Activated CD8-positive, alpha-beta memory T cell treated with anti-CD3 and anti-CD28 coated beads, Interleukin-2, amount 50 U/mL, for 4 hours (primary cell): ENCODE results near the gene CARD6.
"Not testable (repeated sequence)": the region's sequence is repeated elsewhere in the genome, so short reads cannot be mapped to it uniquely, and the experiment has no call there.

Source experiments
- DNase-seq: peaks from one replicate; pipeline ENCODE4 v3.0.0-alpha.2; 2020

CARD6 gene

GRCh38 chr5:40875958-40876357, 34.8 kb downstream of the CARD6 start:
- DNase-seq: no peak

DNA sequence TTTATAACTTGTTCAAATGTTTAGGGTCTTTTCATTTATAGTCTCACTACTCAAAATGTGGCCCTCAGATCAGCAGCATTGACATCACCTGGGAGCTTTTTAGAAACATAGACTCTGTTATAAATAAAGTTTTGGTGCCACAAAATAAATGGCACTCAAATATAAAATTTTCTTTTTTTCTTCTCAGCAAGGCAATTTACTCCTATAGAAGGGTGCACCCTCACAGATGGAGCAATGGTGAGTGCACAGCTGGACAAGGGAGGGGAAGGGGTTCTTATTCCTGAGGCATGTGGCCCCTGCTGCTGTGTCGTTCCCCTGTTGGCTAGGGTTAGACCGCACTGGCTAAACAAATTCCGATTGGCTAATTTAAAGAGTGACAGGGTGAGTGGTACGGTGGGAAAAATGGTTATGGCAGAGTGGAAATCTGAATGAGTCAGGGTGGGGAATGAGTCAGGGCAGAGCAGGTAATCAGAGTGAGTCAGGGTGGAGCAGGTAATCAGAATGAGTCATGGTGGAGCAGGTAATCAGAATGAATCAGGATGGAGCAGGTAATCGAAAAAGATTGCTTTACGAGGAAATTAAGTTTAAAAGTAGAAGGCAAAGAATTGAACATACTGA, 36.3 kb downstream of the CARD6 start:
- no peak for DNase-seq

DNA sequence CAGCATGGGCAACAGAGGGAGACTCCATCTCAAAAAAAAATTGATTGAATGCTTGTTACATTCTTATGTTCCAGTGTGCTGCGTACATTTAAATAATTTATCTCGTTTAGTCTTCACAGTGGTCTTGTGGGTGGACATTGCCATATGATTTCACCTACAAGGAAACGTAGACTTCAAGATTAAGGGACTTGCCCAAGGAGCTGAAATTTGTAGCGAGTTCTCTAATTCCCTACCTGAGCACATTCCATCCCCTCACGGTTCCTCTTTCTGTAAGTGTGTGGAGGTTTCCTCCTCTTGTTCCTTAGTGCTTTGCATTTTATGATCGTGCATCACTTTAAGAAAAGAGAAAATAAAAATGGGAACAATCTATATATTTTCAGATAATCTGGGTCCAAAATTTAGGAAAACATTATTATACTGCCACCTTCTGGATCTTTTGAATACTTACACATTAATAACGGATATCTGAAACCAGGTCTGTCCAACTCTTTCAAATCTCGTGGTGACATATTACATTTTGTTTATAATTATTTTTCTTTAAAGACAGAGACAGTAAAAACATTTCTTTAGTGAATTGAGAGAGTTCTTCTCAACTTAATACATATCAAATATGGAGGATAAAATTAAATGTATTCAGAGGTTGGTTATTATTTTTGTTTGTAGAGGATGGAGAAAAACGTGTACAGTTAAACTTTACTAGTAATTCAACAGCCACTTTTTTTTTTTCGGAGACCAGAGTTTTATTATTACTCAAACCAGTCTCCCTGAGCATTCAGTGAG, 38.2 kb downstream of the CARD6 start:
- DNase-seq: no peak

GRCh38 chr5:40882291-40882690, 41.1 kb downstream of the CARD6 start:
- no peak for DNase-seq

DNA sequence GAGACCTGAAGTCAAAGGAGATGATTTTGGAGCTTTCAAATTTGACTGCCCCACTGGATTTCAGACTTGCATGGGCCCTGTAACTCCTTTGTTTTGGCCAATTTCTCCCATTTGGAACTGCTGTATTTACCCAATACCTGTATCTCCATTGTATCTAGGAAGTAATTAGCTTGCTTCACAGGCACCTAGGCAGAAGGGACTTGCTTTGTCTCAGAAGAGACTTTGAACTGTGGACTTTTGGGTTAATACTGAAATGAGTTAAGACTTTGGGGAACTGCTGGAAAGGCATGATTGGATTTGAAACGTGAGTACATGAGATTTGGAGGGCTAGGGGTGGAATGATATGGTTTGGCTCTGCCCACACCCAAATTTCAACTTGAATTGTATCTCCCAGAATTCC, 41.9 kb downstream of the CARD6 start:
- DNase-seq: not testable (repeated sequence)

DNA sequence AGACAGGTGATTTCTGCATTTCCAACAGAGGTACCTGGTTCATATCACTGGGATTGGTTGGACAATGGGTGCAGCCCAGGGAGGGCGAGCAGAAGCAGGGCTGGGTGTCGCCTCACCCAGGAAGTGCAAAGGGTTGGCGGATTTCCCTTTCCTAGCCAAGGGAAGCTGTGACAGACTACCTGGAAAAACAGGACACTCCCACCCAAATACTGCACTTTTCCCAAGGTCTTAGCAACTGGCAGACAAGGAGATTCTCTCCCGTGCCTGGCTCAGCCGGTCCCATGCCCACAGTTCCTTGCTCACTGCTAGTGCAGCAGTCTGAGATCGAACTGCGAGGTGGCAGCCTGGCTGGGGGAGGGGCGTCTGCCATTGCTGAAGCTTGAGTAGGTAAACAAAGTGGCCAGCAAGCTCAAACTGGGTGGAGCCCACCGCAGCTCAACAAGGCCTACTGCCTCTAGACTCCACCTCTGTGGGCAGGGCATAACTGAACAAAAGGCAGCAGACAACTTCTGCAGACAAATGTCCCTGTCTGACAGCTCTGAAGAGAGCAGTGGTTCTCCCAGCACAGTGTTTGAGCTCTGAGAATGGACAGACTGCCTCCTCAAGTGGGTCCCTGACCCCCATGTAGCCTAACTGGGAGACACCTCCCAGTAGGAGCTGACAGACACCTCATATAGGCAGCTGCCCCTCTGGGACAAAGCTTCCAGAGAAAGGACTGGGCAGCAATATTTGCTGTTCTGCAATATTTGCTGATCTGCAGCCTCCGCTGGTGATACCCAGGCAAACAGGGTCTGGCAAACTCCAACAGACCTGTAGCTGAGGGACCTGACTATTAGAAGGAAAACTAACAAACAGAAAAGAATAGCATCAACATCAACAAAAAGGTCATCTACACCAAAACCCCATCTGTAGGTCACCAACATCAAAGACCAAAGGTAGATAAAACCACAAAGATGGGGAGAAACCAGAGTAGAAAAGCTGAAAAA, 54.6 kb downstream of the CARD6 start:
- DNase-seq: not testable (repeated sequence)

DNA sequence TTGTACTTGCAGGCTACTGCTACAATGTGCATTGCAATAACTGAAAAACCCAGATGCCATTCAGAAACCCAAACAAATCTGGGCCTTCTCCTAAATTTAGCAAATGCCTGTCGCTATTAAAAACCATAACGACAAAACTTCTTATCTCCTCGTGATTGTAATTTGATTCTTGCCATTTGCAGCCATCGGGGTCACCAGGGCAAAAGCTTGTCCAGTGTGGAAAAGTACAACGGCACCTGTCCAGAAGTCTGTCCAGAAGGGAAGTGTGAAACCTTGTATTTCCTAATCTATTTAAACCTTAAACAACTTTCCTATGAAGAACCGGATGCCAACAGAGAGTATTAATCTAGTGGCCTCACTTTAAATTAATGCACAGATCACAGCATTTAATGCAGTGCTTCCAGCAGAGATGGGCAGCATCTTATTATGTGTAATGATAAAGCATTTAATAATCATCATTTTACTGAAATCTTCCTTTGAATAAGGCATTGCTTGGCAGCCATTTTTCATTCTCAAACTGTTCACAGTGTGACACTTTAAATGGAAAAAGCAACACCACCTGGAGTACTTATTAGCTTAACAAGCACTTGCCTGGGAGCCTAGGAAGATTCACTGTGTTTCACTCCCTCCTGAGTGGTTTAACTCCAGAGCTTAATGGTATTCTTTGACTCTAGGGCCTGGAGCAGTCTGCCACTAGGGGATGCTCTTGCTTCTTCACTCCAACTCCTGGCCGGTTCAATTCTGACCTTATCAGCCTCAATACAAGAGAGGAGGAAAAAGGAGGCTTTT, 63.2 kb downstream of the CARD6 start:
- DNase-seq: no peak

DNA sequence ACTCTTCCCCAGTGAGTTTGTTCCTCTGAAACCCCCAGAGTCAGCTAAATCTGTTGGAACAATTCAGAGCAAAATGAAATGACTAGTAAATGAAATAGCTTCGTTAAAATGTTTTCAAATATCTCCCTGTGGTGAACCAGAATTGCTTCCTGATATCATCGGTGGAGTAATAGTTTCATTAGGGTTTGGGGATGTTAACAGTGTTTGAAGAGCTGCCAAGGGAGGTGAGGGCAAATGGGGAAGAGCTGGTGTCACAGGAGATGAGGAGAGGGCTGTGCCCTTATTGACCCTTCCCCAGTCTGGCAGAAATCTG, 63.8 kb downstream of the CARD6 start:
- DNase-seq: no peak

- DNase-seq: no peak
Measured at GRCh38 chr5:40906351-40906751, 65.2 kb downstream of the CARD6 start.

GRCh38 chr5:40909264-40909663, 68.1 kb downstream of the CARD6 start, which contains the start of gene C7:
TSS of gene C7 (plus strand) at chr5:40909497. CDS start at chr5:40909611, 114 bp downstream.
- DNase-seq: no peak

GRCh38 chr5:40909723-40910122, 68.6 kb downstream of the CARD6 start:
- no peak for DNase-seq
